Endothelial cell of umbilical vein (primary cell): ENCODE measurements around the gene TEX29. TPM values are rescaled to one million over a fixed set of nuclear protein-coding genes. Genes with fewer than 3 reads are reported as not detected.

Experiments used
- BruUV-seq: library from RNA; stranded (reverse); fragments of 400-500 nt; replicated peaks from 2 replicates; lab custom pipeline; 2021; lab: Mats Ljungman, UMichigan
- CTCF ChIA-PET: fragments of 300-600, 350-600 bp; sonication (Branson Sonifier 250); formaldehyde crosslinking; loops from one replicate; lab custom pipeline; 2021; ENCODE audit warnings: antibody characterized with exemption, inconsistent platforms; lab: Charles Lee
- POLR2A ChIA-PET: fragments of 300-600, 350-600 bp; sonication (Branson Sonifier 250); formaldehyde crosslinking; loops from one replicate; lab custom pipeline; 2021; ENCODE audit warnings: antibody characterized with exemption, inconsistent platforms; lab: Charles Lee
- DNase-seq: peaks from one replicate; pipeline ENCODE4 v3.0.0-alpha.2; 2011; ENCODE audit warnings: low read depth, low spot score
- FAIRE-seq: peaks from 2 replicates; lab custom pipeline; 2011; peaks lifted over from hg19 to GRCh38; lab: Jason Lieb, UNC
- H2AFZ ChIP-seq: 2 replicates; pipeline ENCODE4 v1.6.0; 2012; ENCODE audit warnings: low read depth, low read length, control low read depth, inconsistent platforms
- H3K27ac ChIP-seq: 2 replicates; pipeline ENCODE4 v1.5.1; 2011; ENCODE audit warnings: low read depth, mild to moderate bottlenecking, control low read depth, low read length, moderate library complexity; ENCODE audit not compliant: insufficient read depth
- H3K27me3 ChIP-seq, 2 experiments: 2 replicates each; pipeline versions ENCODE4 v1.6.0 to v1.6.1; 2011; ENCODE audit warnings: low read length in 2 of 2, mixed read lengths in 1 of 2; ENCODE audit not compliant: control insufficient read depth in 2 of 2, insufficient read depth in 2 of 2
- H3K36me3 ChIP-seq, 2 experiments: 2 replicates in 1 of 2; 3 replicates in 1 of 2; pipeline ENCODE4 v1.5.1; 2011; ENCODE audit warnings: low read length in 2 of 2, mild to moderate bottlenecking in 1 of 2, moderate library complexity in 1 of 2; ENCODE audit not compliant: control insufficient read depth in 2 of 2, insufficient read depth in 2 of 2; ENCODE audit errors: extremely low read depth in 1 of 2
- H3K4me1 ChIP-seq: 3 replicates; pipeline ENCODE4 v1.5.1; 2011; ENCODE audit warnings: mild to moderate bottlenecking, low read length; ENCODE audit not compliant: control insufficient read depth, insufficient read depth; ENCODE audit errors: extremely low read depth
- H3K4me2 ChIP-seq: 2 replicates; pipeline ENCODE4 v1.6.1; 2011; ENCODE audit warnings: low read length, control low read depth, mixed read lengths; ENCODE audit not compliant: insufficient read depth
- H3K4me3 ChIP-seq, 3 experiments: fragments of 200-600 bp in 1 of 3; sonication (generic), shearing (Covaris generic) in 1 of 3; replicated peaks in 1 of 3; 2 replicates each; pipeline ENCODE4 v1.5.1; 2011 to 2016; ENCODE audit warnings: control low read depth in 3 of 3, low read length in 3 of 3, mild to moderate bottlenecking in 2 of 3, inconsistent platforms in 1 of 3, low read depth in 1 of 3, moderate library complexity in 1 of 3; ENCODE audit not compliant: insufficient read depth in 1 of 3
- H3K79me2 ChIP-seq: 2 replicates; pipeline ENCODE4 v1.6.0; 2012; ENCODE audit warnings: low read length, inconsistent platforms; ENCODE audit not compliant: control insufficient read depth, insufficient read depth
- H3K9ac ChIP-seq: replicated peaks from 2 replicates; pipeline ENCODE3; 2011; ENCODE audit warnings: low read length, control low read depth; ENCODE audit not compliant: insufficient read depth; ENCODE audit errors: extremely low read depth
- H3K9me1 ChIP-seq: replicated peaks from 3 replicates; pipeline ENCODE4 v1.6.0; 2011; ENCODE audit warnings: mild to moderate bottlenecking, low read length; ENCODE audit not compliant: control insufficient read depth, insufficient read depth; ENCODE audit errors: extremely low read depth
- H3K9me3 ChIP-seq: replicated peaks from 2 replicates; pipeline ENCODE4 v1.5.1; 2012; ENCODE audit warnings: low read length, inconsistent platforms; ENCODE audit not compliant: control insufficient read depth, insufficient read depth
- H4K20me1 ChIP-seq: replicated peaks from 2 replicates; pipeline ENCODE3; 2011; ENCODE audit warnings: mild to moderate bottlenecking, low read length; ENCODE audit not compliant: control insufficient read depth, insufficient read depth; ENCODE audit errors: extremely low read depth
- EZH2 ChIP-seq: IDR thresholded peaks from 2 replicates; pipeline ENCODE4 v1.6.1; 2012; ENCODE audit warnings: borderline replicate concordance, low read depth, mild to moderate bottlenecking, moderate library complexity, low read length, inconsistent platforms; ENCODE audit not compliant: severe bottlenecking
- FOS ChIP-seq: IDR thresholded peaks from 2 replicates; pipeline ENCODE4 v1.6.1; 2011; ENCODE audit warnings: mild to moderate bottlenecking, low read length, moderate library complexity, borderline replicate concordance; ENCODE audit not compliant: insufficient read depth
- GATA2 ChIP-seq: IDR thresholded peaks from 2 replicates; pipeline ENCODE4 v1.7.0; 2011; ENCODE audit warnings: low read depth, mild to moderate bottlenecking, moderate library complexity, mixed read lengths, low read length; ENCODE audit not compliant: insufficient read length, insufficient read depth
- JUN ChIP-seq: IDR thresholded peaks from 2 replicates; pipeline ENCODE4 v1.6.1; 2011; ENCODE audit warnings: borderline replicate concordance, low read depth; ENCODE audit not compliant: insufficient read length, insufficient read depth
- MYC ChIP-seq: IDR thresholded peaks from one replicate; pipeline ENCODE4 v1.6.1; 2011; ENCODE audit warnings: mild to moderate bottlenecking, low read depth, low read length
- POLR2A ChIP-seq: IDR thresholded peaks from 2 replicates; pipeline ENCODE4 v1.6.1; 2012; ENCODE audit warnings: low read depth, mild to moderate bottlenecking, control low read depth, low read length
- POLR2AphosphoS5 ChIP-seq: IDR thresholded peaks from 2 replicates; pipeline ENCODE4 v1.6.1; 2012; ENCODE audit warnings: low read depth, mild to moderate bottlenecking, control low read depth, low read length, moderate library complexity; ENCODE audit not compliant: insufficient read depth
- dilution Hi-C: fragments of 300-500 bp; cut with MboI; formaldehyde crosslinking; loops from one replicate; pipeline ENCODE4 v1.15.0; 2019; ENCODE audit warnings: low sequenced_read_pairs; ENCODE audit not compliant: extremely low pct_ligation_motif_present
- intact Hi-C: fragments of 100-400 bp; cut with micrococcal nuclease; formaldehyde crosslinking; loops from one replicate; pipeline ENCODE4 v1.10.0; 2022
- polyA plus RNA-seq, 4 experiments: library from polyadenylated mRNA; depleted of rRNA in 3 of 4; stranded (reverse) in 3 of 4; unstranded in 1 of 4; fragments of >200 nt; gene quantifications; 2 replicates each; pipeline versions ENCODE4 v1.2.1 to v1.2.3, GENCODE V29; 2011 to 2012; ENCODE audit warnings: missing spikeins in 1 of 4
- total RNA-seq: library from RNA; stranded (reverse); gene quantifications from 2 replicates; pipeline ENCODE4 v1.2.3, GENCODE V29; 2021
- TF ChIP-seq, protein P1 (sequence below): IDR thresholded peaks from 2 replicates; pipeline ENCODE4 v1.6.1; 2011; ENCODE audit not compliant: insufficient read depth, insufficient read length
- TF ChIP-seq, protein P2 (sequence below), 2 donors: IDR thresholded peaks; 1 replicate in 1 of 2; 2 replicates in 1 of 2; pipeline ENCODE4 v1.5.1; 2011; ENCODE audit warnings: low read length in 2 of 2, mild to moderate bottlenecking in 2 of 2, moderate library complexity in 2 of 2, control low read depth in 1 of 2, inconsistent platforms in 1 of 2, low read depth in 1 of 2; ENCODE audit not compliant: insufficient read depth in 1 of 2; ENCODE audit errors: extremely low read depth in 1 of 2

TEX29 gene
- total and polyA plus RNA-seq, 2 donors (not counting 3 experiments of a cell fraction or from before 2014, with no cell fraction given): 0.44 TPM; not detected in 1

GRCh38 chr13:111371720-111372119 lies 51.3 kb downstream of the TEX29 start:
- no peak overlapping the region for H3K27ac ChIP-seq
- no peak overlapping the region for H3K9ac ChIP-seq
- H3K4me1 ChIP-seq: no peaks in the 10 kb centered on the region
- BruUV-seq: no TSS peak
- H3K79me2 ChIP-seq: no peaks in the 10 kb centered on the region
- H4K20me1 ChIP-seq: no peaks in the 10 kb centered on the region
- TF ChIP-seq GATA2 (no peak), EZH2 (no peak), FOS (no peak), POLR2A (no peak), JUN (no peak), MYC (no peak), POLR2AphosphoS5 (no peak)
- TF ChIP-seq, protein P1, sequence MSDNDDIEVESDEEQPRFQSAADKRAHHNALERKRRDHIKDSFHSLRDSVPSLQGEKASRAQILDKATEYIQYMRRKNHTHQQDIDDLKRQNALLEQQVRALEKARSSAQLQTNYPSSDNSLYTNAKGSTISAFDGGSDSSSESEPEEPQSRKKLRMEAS: no peak
- TF ChIP-seq, protein P2, sequence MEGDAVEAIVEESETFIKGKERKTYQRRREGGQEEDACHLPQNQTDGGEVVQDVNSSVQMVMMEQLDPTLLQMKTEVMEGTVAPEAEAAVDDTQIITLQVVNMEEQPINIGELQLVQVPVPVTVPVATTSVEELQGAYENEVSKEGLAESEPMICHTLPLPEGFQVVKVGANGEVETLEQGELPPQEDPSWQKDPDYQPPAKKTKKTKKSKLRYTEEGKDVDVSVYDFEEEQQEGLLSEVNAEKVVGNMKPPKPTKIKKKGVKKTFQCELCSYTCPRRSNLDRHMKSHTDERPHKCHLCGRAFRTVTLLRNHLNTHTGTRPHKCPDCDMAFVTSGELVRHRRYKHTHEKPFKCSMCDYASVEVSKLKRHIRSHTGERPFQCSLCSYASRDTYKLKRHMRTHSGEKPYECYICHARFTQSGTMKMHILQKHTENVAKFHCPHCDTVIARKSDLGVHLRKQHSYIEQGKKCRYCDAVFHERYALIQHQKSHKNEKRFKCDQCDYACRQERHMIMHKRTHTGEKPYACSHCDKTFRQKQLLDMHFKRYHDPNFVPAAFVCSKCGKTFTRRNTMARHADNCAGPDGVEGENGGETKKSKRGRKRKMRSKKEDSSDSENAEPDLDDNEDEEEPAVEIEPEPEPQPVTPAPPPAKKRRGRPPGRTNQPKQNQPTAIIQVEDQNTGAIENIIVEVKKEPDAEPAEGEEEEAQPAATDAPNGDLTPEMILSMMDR (IDR thresholded peaks at IDR 0.05; ENCODE audit: extremely low read depth in 1 of 2, insufficient read depth in 1 of 2, low read depth in 1 of 2, low read length in 2 of 2): no peak
- FAIRE-seq: no peak
- intact Hi-C loops: no loop called here
- H3K36me3 ChIP-seq: no peaks in the 10 kb centered on the region
- no peaks in the 10 kb centered on the region for H3K27me3 ChIP-seq
- H3K9me3 ChIP-seq: no peaks in the 10 kb centered on the region
- no peak for DNase-seq
- CTCF ChIA-PET: no interaction called here
- no peak overlapping the region for H2AFZ ChIP-seq
- H3K4me3 ChIP-seq: no peak overlapping the region
- no peaks in the 10 kb centered on the region for H3K9me1 ChIP-seq
- H3K4me2 ChIP-seq: no peak overlapping the region
- dilution Hi-C loops: no loop called here
- POLR2A ChIA-PET: no interaction called here
